ENCODE data around the gene DENND4C. TPM values are rescaled to one million over a fixed set of nuclear protein-coding genes. Genes with fewer than 3 reads are reported as not detected.

DENND4C gene
- total RNA-seq, 2 experiments from 2014 or later, result 18.8 to 28.6 TPM

DNA sequence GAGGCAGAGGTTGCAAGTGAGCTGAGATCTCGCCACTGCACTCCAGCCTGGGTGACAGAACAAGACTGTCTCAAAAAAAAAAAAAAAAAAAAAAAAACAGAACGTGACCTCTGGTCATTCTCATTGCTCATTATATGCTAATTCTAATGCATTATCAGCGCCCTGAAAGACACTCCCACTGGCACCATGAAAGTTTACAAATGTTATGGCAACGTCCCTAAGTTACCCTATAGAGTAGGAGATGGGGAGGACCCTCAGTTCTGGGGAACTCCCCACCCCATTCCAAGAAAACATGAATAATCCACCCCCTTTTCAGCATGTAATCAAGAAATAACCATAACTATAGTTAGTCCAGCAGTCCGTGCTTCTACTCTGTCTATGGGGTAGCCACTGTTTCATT, 48.9 kb upstream of the DENND4C start:
- no peak for TF ChIP-seq EZH2phosphoT487 (IDR thresholded peaks at IDR 0.05; ENCODE audit: borderline replicate concordance, low read depth, low read length)
- TF ChIP-seq, protein P1, sequence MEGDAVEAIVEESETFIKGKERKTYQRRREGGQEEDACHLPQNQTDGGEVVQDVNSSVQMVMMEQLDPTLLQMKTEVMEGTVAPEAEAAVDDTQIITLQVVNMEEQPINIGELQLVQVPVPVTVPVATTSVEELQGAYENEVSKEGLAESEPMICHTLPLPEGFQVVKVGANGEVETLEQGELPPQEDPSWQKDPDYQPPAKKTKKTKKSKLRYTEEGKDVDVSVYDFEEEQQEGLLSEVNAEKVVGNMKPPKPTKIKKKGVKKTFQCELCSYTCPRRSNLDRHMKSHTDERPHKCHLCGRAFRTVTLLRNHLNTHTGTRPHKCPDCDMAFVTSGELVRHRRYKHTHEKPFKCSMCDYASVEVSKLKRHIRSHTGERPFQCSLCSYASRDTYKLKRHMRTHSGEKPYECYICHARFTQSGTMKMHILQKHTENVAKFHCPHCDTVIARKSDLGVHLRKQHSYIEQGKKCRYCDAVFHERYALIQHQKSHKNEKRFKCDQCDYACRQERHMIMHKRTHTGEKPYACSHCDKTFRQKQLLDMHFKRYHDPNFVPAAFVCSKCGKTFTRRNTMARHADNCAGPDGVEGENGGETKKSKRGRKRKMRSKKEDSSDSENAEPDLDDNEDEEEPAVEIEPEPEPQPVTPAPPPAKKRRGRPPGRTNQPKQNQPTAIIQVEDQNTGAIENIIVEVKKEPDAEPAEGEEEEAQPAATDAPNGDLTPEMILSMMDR (conservative IDR thresholded peaks at IDR 0.05; ENCODE audit: low read length), result no peak
- H3K4me1 ChIP-seq (ENCODE audit: insufficient read depth, low read length, poor library complexity, severe bottlenecking), result peaks cover 7% of the 10 kb centered on the region
- no peak overlapping the region for H3K4me2 ChIP-seq (ENCODE audit: low read length)
- H3K9me3 ChIP-seq (ENCODE audit: low read length), result no peaks in the 10 kb centered on the region
- no TSS peak for BruUV-seq (replicated peaks)
- H4K20me1 ChIP-seq (ENCODE audit: insufficient read depth, low read length), result no peaks in the 10 kb centered on the region
- H3K4me3 ChIP-seq (ENCODE audit: low read depth, low read length, poor library complexity, severe bottlenecking), result no peak overlapping the region
- intact Hi-C loops (cut with micrococcal nuclease; ENCODE audit: unreplicated experiment), result no loop called here
- ChIA-PET POLR2A (interaction anchor here (0.7 kb wide), 1 partner anchor 261 kb away, joined by 3 read pairs; no protein-coding TSS in a partner anchor), CTCF (ENCODE audit: unreplicated experiment) (no interaction called here)
- H2AFZ ChIP-seq (ENCODE audit: low read length), result no peak overlapping the region
- no peaks in the 10 kb centered on the region for H3K79me2 ChIP-seq (ENCODE audit: insufficient read depth, low read depth, low read length)
- no peaks in the 10 kb centered on the region for H3K36me3 ChIP-seq (ENCODE audit: insufficient read depth, low read length)
- no peak for DNase-seq (ENCODE audit: low spot score)
- no peaks in the 10 kb centered on the region for H3K9me2 ChIP-seq (ENCODE audit: insufficient read depth, low read length)
- H3K27ac ChIP-seq (ENCODE audit: low read depth, low read length, poor library complexity, severe bottlenecking), result no peak overlapping the region

DNA sequence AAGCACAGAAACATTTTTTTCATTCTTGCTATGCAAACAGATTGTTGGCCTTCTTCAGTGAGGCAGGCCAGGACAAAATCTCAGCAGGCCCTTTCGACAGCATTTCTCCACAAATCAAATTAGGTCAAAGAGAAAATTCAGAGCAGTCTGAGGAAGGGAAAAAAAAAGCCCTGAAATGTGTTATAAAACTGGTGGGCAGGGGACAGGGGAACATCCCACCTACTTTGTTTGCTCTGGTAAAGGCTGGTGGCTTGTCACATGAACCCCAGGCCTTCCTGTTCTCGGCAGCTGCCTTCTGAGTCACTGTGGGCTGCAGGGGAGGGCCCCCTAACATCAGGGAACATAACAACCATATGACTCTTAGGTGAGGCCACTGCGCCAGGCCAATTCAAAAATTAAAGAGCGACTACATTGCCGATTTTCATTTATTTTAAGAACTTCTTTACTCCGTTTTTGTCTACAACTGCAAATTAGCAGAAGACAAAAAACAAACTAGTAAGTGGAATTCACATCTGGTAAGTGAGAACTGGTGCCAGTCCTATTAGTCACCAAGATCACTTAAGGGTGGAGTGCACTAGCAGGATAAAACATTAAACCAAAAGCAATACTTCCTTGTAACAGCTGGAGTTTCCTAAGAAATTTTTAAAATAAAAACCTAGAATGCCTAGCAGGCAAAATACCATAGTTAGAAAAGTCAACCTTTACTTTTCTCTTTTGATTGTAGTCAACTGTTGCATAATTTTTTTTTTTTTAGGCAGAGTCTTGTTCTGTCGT, 46.2 kb upstream of the DENND4C start:
- intact Hi-C loops (cut with micrococcal nuclease; ENCODE audit: unreplicated experiment), result no loop called here
- Histone ChIP-seq H3K4me1 (ENCODE audit: insufficient read depth, low read length, poor library complexity, severe bottlenecking) (peaks cover 7% of the 10 kb centered on the region), H3K4me2 (ENCODE audit: low read length) (peak overlapping the region; percentile 35; the same call in 1 of the 2 replicates), H2AFZ (ENCODE audit: low read length) (peak overlapping the region; percentile 99), H4K20me1 (ENCODE audit: insufficient read depth, low read length) (no peaks in the 10 kb centered on the region), H3K4me3 (ENCODE audit: low read depth, low read length, poor library complexity, severe bottlenecking) (no peak overlapping the region), H3K36me3 (ENCODE audit: insufficient read depth, low read length) (no peaks in the 10 kb centered on the region), H3K79me2 (ENCODE audit: insufficient read depth, low read depth, low read length) (no peaks in the 10 kb centered on the region), H3K9me2 (ENCODE audit: insufficient read depth, low read length) (no peaks in the 10 kb centered on the region), H3K27ac (ENCODE audit: low read depth, low read length, poor library complexity, severe bottlenecking) (no peak overlapping the region), H3K9me3 (ENCODE audit: low read length) (no peaks in the 10 kb centered on the region)
- DNase-seq (ENCODE audit: low spot score), result peak; percentile 43
- CTCF ChIA-PET (ENCODE audit: unreplicated experiment), result no interaction called here
- TF ChIP-seq, protein P1 (conservative IDR thresholded peaks at IDR 0.05; ENCODE audit: low read length), result no peak
- no peak for TF ChIP-seq EZH2phosphoT487 (IDR thresholded peaks at IDR 0.05; ENCODE audit: borderline replicate concordance, low read depth, low read length)
- POLR2A ChIA-PET, result interaction anchor here (0.6 to 1.6 kb wide), 3 partner anchors 10 to 49 kb away, joined by 3 to 7 read pairs (median 4); no protein-coding TSS in a partner anchor
- BruUV-seq (replicated peaks), result no TSS peak

DNA sequence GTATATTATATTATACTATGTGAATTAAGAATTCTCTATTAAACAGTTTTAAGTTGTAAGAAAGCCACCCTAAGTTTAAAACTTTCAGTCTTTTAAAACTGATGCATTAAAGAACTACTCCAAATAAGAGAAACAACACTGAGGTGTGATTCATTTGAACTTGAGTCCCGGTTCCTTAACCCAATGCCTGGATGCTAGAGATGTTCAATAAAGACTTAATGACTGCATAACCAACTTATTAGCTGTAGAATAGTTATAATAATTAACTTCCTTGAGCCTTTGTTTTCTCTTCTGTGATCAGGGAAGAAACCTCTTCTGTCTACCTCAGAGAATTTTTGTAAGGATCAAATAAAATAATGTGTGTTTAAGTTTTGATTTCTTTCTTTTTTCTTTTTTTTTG, 45.3 kb upstream of the DENND4C start:
- peaks cover 7% of the 10 kb centered on the region for H3K4me1 ChIP-seq (ENCODE audit: insufficient read depth, low read length, poor library complexity, severe bottlenecking)
- no peak overlapping the region for H3K27ac ChIP-seq (ENCODE audit: low read depth, low read length, poor library complexity, severe bottlenecking)
- CTCF ChIA-PET (ENCODE audit: unreplicated experiment), result no interaction called here

More for the DNA sequence above, 45.3 kb upstream of the DENND4C start:
- H3K4me2 ChIP-seq (ENCODE audit: low read length), result no peak overlapping the region
- no peak overlapping the region for H2AFZ ChIP-seq (ENCODE audit: low read length)
- TF ChIP-seq, protein P1 (conservative IDR thresholded peaks at IDR 0.05; ENCODE audit: low read length), result no peak
- no peak for TF ChIP-seq EZH2phosphoT487 (IDR thresholded peaks at IDR 0.05; ENCODE audit: borderline replicate concordance, low read depth, low read length)
- BruUV-seq (replicated peaks), result no TSS peak
- H3K4me3 ChIP-seq (ENCODE audit: low read depth, low read length, poor library complexity, severe bottlenecking), result no peak overlapping the region
- no peaks in the 10 kb centered on the region for H4K20me1 ChIP-seq (ENCODE audit: insufficient read depth, low read length)
- intact Hi-C loops (cut with micrococcal nuclease; ENCODE audit: unreplicated experiment), result no loop called here
- no peaks in the 10 kb centered on the region for H3K9me3 ChIP-seq (ENCODE audit: low read length)
- POLR2A ChIA-PET, result interaction anchor here (0.6 to 1.6 kb wide), 2 partner anchors 16 to 72 kb away, joined by 4 to 6 read pairs; no protein-coding TSS in a partner anchor
- H3K9me2 ChIP-seq (ENCODE audit: insufficient read depth, low read length), result no peaks in the 10 kb centered on the region
- H3K79me2 ChIP-seq (ENCODE audit: insufficient read depth, low read depth, low read length), result no peaks in the 10 kb centered on the region
- no peaks in the 10 kb centered on the region for H3K36me3 ChIP-seq (ENCODE audit: insufficient read depth, low read length)
- no peak for DNase-seq (ENCODE audit: low spot score)
